WTC11 (cell line): ENCODE results near the gene NFIA.

Experiments used
- CREM ChIP-seq: sonication (generic); formaldehyde crosslinking; IDR thresholded peaks from 2 replicates; pipeline ENCODE4 v1.8.1; 2022; ENCODE audit warnings: mild to moderate bottlenecking, missing genetic modification reagents, moderate library complexity
- IRF1 ChIP-seq: sonication (generic); formaldehyde crosslinking; IDR thresholded peaks from 2 replicates; pipeline ENCODE4 v1.8.0; 2023; ENCODE audit warnings: missing genetic modification reagents
- MYBL2 ChIP-seq: sonication (generic); formaldehyde crosslinking; IDR thresholded peaks from 2 replicates; pipeline ENCODE4 v1.8.1; 2023; ENCODE audit warnings: mild to moderate bottlenecking, moderate library complexity, missing genetic modification reagents
- NFYB ChIP-seq: sonication (generic); formaldehyde crosslinking; conservative IDR thresholded peaks from 2 replicates; pipeline ENCODE4 v1.8.0; 2022; ENCODE audit warnings: low read depth, missing genetic modification reagents
- TF ChIP-seq, protein P1 (sequence below): fragments of 200-600 bp; IDR thresholded peaks from 2 replicates; pipeline ENCODE4 v1.8.0; 2022; ENCODE audit warnings: antibody characterized with exemption
- TF ChIP-seq, protein P2 (sequence below): sonication (generic); formaldehyde crosslinking; IDR thresholded peaks from 2 replicates; pipeline ENCODE4 v1.8.0; 2023; ENCODE audit warnings: mild to moderate bottlenecking, missing genetic modification reagents

DNA sequence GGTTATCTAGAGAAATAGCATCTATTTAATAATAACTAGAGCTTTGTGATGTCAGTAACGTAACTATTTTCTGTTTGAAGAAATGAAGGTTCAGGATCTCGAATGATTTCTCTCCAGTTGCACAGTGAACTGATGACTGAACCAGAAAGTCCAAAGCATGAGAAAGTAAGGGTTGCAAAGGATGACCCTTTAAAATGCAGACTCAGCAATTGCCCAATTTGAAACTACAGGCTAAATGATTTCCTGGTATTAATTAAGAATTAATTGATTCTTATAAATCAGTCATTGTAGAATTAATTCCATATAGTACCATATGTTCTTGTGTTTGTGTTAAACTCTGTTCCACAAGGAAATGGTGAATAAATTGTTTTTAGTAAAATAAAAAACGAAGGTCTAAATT is 318.6 kb downstream of the NFIA start:
- TF ChIP-seq, protein P1, sequence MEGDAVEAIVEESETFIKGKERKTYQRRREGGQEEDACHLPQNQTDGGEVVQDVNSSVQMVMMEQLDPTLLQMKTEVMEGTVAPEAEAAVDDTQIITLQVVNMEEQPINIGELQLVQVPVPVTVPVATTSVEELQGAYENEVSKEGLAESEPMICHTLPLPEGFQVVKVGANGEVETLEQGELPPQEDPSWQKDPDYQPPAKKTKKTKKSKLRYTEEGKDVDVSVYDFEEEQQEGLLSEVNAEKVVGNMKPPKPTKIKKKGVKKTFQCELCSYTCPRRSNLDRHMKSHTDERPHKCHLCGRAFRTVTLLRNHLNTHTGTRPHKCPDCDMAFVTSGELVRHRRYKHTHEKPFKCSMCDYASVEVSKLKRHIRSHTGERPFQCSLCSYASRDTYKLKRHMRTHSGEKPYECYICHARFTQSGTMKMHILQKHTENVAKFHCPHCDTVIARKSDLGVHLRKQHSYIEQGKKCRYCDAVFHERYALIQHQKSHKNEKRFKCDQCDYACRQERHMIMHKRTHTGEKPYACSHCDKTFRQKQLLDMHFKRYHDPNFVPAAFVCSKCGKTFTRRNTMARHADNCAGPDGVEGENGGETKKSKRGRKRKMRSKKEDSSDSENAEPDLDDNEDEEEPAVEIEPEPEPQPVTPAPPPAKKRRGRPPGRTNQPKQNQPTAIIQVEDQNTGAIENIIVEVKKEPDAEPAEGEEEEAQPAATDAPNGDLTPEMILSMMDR, result no peak
- TF ChIP-seq NFYB, result no peak
- TF ChIP-seq MYBL2 (CRISPR knock-in tag), result no peak
- TF ChIP-seq CREM (CRISPR knock-in tag), result no peak
- TF ChIP-seq, protein P2, sequence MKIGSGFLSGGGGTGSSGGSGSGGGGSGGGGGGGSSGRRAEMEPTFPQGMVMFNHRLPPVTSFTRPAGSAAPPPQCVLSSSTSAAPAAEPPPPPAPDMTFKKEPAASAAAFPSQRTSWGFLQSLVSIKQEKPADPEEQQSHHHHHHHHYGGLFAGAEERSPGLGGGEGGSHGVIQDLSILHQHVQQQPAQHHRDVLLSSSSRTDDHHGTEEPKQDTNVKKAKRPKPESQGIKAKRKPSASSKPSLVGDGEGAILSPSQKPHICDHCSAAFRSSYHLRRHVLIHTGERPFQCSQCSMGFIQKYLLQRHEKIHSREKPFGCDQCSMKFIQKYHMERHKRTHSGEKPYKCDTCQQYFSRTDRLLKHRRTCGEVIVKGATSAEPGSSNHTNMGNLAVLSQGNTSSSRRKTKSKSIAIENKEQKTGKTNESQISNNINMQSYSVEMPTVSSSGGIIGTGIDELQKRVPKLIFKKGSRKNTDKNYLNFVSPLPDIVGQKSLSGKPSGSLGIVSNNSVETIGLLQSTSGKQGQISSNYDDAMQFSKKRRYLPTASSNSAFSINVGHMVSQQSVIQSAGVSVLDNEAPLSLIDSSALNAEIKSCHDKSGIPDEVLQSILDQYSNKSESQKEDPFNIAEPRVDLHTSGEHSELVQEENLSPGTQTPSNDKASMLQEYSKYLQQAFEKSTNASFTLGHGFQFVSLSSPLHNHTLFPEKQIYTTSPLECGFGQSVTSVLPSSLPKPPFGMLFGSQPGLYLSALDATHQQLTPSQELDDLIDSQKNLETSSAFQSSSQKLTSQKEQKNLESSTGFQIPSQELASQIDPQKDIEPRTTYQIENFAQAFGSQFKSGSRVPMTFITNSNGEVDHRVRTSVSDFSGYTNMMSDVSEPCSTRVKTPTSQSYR (CRISPR knock-in tag), result no peak
- no peak for TF ChIP-seq IRF1 (CRISPR knock-in tag)
